Smooth muscle cell (in vitro differentiated cells): ENCODE measurements around the gene FAM184A. TPM values are rescaled to one million over a fixed set of nuclear protein-coding genes. Genes with fewer than 3 reads are reported as not detected.

ENCODE experiments used
- DNase-seq: peaks from one replicate; lab custom pipeline; 2025; ENCODE audit not compliant: unreplicated experiment; lab: John Stamatoyannopoulos, UW
- H2AFZ ChIP-seq: fragments of 200-600 bp; sonication (generic); 2 replicates; pipeline ENCODE4 v1.6.0; 2016; ENCODE audit warnings: antibody characterized with exemption, low read depth, mild to moderate bottlenecking
- H3F3A ChIP-seq: fragments of 200-600 bp; sonication (generic); 2 replicates; pipeline ENCODE4 v1.6.0; 2017; ENCODE audit warnings: antibody characterized with exemption, low read depth
- H3K27ac ChIP-seq: fragments of 200-600 bp; sonication (generic); 2 replicates; pipeline ENCODE4 v1.5.1; 2016; ENCODE audit warnings: low read depth, mild to moderate bottlenecking
- H3K27me3 ChIP-seq: fragments of 200-600 bp; sonication (generic); 2 replicates; pipeline ENCODE4 v1.6.1; 2016; ENCODE audit warnings: low read depth, mild to moderate bottlenecking
- H3K36me3 ChIP-seq: fragments of 200-600 bp; sonication (generic); 2 replicates; pipeline ENCODE4 v1.5.1; 2016; ENCODE audit warnings: low read depth
- H3K4me1 ChIP-seq: fragments of 200-600 bp; sonication (generic); 2 replicates; pipeline ENCODE4 v1.5.1; 2016; ENCODE audit warnings: low read depth
- H3K4me2 ChIP-seq: fragments of 200-600 bp; sonication (generic); 2 replicates; pipeline ENCODE4 v1.6.0; 2016; ENCODE audit warnings: mild to moderate bottlenecking
- H3K4me3 ChIP-seq: fragments of 200-600 bp; sonication (generic); 2 replicates; pipeline ENCODE4 v1.5.1; 2016; ENCODE audit warnings: mild to moderate bottlenecking
- H3K79me2 ChIP-seq: fragments of 200-600 bp; sonication (generic); 2 replicates; pipeline ENCODE4 v1.6.0; 2016; ENCODE audit warnings: low read depth, mild to moderate bottlenecking
- H3K9ac ChIP-seq: fragments of 200-600 bp; sonication (generic); 2 replicates; pipeline ENCODE4 v1.6.0; 2016; ENCODE audit warnings: low read depth
- H3K9me3 ChIP-seq: fragments of 200-600 bp; sonication (generic); replicated peaks from 2 replicates; pipeline ENCODE4 v1.5.1; 2016; ENCODE audit warnings: low read depth
- H4K20me1 ChIP-seq: fragments of 200-600 bp; sonication (generic); 2 replicates; pipeline ENCODE4 v1.6.0; 2016; ENCODE audit warnings: low read depth
- WGBS: methylation state at CpG from one replicate; pipeline ENCODE4 v1.1.7; 2016; ENCODE audit warnings: low lambda C conversion rate; 5-methylcytosine and 5-hydroxymethylcytosine counted together
- polyA plus RNA-seq: library from polyadenylated mRNA; unstranded; fragments of >200 nt; fragmentation: Nextera tagmentation; extraction: Ambion mirVana; gene quantifications from 2 replicates; pipeline ENCODE4 v1.2.1, GENCODE V29; 2016
- total RNA-seq: library from RNA; depleted of rRNA; stranded (reverse); fragments of >200 nt; gene quantifications from 2 replicates; pipeline ENCODE4 v1.2.3, GENCODE V29; 2014
- TF ChIP-seq, protein P1 (sequence below): fragments of 200-600 bp; sonication (generic); IDR thresholded peaks from 2 replicates; pipeline ENCODE4 v1.5.1; 2017; ENCODE audit warnings: borderline replicate concordance, mild to moderate bottlenecking, antibody characterized with exemption; ENCODE audit not compliant: insufficient read depth, poor library complexity, severe bottlenecking

Gene FAM184A, protein sequence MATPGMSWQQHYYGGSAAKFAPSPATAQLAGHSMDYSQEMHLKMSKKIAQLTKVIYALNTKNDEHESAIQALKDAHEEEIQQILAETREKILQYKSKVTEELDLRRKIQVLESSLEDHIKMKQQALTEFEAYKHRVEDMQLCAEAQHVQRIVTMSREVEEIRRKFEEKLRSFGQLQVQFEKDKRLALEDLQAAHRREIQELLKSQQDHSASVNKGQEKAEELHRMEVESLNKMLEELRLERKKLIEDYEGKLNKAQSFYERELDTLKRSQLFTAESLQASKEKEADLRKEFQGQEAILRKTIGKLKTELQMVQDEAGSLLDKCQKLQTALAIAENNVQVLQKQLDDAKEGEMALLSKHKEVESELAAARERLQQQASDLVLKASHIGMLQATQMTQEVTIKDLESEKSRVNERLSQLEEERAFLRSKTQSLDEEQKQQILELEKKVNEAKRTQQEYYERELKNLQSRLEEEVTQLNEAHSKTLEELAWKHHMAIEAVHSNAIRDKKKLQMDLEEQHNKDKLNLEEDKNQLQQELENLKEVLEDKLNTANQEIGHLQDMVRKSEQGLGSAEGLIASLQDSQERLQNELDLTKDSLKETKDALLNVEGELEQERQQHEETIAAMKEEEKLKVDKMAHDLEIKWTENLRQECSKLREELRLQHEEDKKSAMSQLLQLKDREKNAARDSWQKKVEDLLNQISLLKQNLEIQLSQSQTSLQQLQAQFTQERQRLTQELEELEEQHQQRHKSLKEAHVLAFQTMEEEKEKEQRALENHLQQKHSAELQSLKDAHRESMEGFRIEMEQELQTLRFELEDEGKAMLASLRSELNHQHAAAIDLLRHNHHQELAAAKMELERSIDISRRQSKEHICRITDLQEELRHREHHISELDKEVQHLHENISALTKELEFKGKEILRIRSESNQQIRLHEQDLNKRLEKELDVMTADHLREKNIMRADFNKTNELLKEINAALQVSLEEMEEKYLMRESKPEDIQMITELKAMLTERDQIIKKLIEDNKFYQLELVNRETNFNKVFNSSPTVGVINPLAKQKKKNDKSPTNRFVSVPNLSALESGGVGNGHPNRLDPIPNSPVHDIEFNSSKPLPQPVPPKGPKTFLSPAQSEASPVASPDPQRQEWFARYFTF
- 0.22 and 0.31 TPM in 2 replicates for total RNA-seq
- 0.23 and 0.50 TPM in 2 replicates for polyA plus RNA-seq

- TF ChIP-seq, protein P1, sequence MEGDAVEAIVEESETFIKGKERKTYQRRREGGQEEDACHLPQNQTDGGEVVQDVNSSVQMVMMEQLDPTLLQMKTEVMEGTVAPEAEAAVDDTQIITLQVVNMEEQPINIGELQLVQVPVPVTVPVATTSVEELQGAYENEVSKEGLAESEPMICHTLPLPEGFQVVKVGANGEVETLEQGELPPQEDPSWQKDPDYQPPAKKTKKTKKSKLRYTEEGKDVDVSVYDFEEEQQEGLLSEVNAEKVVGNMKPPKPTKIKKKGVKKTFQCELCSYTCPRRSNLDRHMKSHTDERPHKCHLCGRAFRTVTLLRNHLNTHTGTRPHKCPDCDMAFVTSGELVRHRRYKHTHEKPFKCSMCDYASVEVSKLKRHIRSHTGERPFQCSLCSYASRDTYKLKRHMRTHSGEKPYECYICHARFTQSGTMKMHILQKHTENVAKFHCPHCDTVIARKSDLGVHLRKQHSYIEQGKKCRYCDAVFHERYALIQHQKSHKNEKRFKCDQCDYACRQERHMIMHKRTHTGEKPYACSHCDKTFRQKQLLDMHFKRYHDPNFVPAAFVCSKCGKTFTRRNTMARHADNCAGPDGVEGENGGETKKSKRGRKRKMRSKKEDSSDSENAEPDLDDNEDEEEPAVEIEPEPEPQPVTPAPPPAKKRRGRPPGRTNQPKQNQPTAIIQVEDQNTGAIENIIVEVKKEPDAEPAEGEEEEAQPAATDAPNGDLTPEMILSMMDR: peak; percentile 29
- peak; percentile 35 for DNase-seq
- Histone ChIP-seq H3K27me3 (peaks cover 12% of the 10 kb centered on the region), H3K9me3 (no peaks in the 10 kb centered on the region), H2AFZ (peak within 1 kb of the TSS; percentile 98), H3K4me1 (no peaks in the 10 kb centered on the region), H3K4me3 (peak within 1 kb of the TSS; percentile 60), H3K27ac (no peak within 1 kb of the TSS), H3K79me2 (no peaks in the 10 kb centered on the region), H3K4me2 (peak within 1 kb of the TSS; percentile 99), H4K20me1 (no peaks in the 10 kb centered on the region), H3F3A (no peaks in the 10 kb centered on the region), H3K36me3 (no peaks in the 10 kb centered on the region), H3K9ac (peak within 1 kb of the TSS; percentile 49)
- 3% methylated on average over 42 of the region's 103 CpGs for WGBS
Measured at GRCh38 chr6:119078376-119079282, at the start of gene FAM184A. Gene FAM184A (minus strand): TSS chr6:119078664. CDS start chr6:119078299, 365 bp downstream.

DNA sequence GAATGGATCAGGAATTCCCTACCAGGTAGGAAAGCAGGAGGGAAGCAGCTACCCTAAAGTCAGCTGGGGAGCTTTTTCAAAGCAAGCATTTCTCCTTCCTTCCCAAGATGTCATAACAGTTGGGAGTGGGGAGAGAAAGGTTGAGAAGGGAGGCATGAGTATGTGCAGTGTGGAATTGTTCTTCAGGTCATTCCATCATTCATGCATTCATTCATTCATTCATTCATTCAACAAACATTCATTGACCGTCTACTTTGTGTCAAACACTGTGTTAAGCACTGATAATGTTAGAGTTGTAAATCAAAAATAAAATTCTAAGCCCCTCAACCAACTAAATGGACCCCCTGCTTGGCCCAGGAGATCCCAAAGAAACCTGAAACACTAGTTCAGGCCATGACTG is 49.2 kb upstream of the FAM184A start:
- peaks cover 7% of the 10 kb centered on the region for H3F3A ChIP-seq
- H3K27ac ChIP-seq: no peak overlapping the region
- 85% methylated on average over 1 of the region's 1 CpG for WGBS
- no peaks in the 10 kb centered on the region for H3K9me3 ChIP-seq
- H2AFZ ChIP-seq: no peak overlapping the region
- TF ChIP-seq, protein P1: no peak
- H3K79me2 ChIP-seq: no peaks in the 10 kb centered on the region
- no peak for DNase-seq
- no peak overlapping the region for H3K9ac ChIP-seq
- no peak overlapping the region for H3K4me3 ChIP-seq
- H4K20me1 ChIP-seq: no peaks in the 10 kb centered on the region
- peaks cover 15% of the 10 kb centered on the region for H3K4me1 ChIP-seq
- H3K36me3 ChIP-seq: no peaks in the 10 kb centered on the region
- H3K27me3 ChIP-seq: no peaks in the 10 kb centered on the region
- no peak overlapping the region for H3K4me2 ChIP-seq

GRCh38 chr6:119126826-119127225 is 48.4 kb upstream of the FAM184A start:
- no peaks in the 10 kb centered on the region for H3K27me3 ChIP-seq
- TF ChIP-seq, protein P1: no peak
- DNase-seq: no peak
- H3F3A ChIP-seq: peaks cover 7% of the 10 kb centered on the region
- peaks cover 15% of the 10 kb centered on the region for H3K4me1 ChIP-seq
- 70% methylated on average over 4 of the region's 4 CpGs for whole genome bisulfite sequencing
- no peak overlapping the region for H3K4me2 ChIP-seq
- H3K9me3 ChIP-seq: no peaks in the 10 kb centered on the region
- H3K27ac ChIP-seq: no peak overlapping the region
- no peaks in the 10 kb centered on the region for H3K79me2 ChIP-seq
- no peaks in the 10 kb centered on the region for H4K20me1 ChIP-seq
- no peak overlapping the region for H3K4me3 ChIP-seq
- H3K36me3 ChIP-seq: no peaks in the 10 kb centered on the region
- H2AFZ ChIP-seq: no peak overlapping the region
- no peak overlapping the region for H3K9ac ChIP-seq
